GM18861 (cell line): ENCODE measurements around the gene ZNF766.
"Not testable (repeated sequence)": the region's sequence is repeated elsewhere in the genome, so short reads cannot be mapped to it uniquely, and the experiment has no call there.

ENCODE experiments used
- ATAC-seq: cut with Tn5 transposase; IDR thresholded peaks from one replicate; pipeline ENCODE4 v1.9.1; 2021; ENCODE audit not compliant: unreplicated experiment

The ZNF766 gene

GRCh38 chr19:52274191-52274590 is 4.8 kb downstream of the ZNF766 start:
- no peak for ATAC-seq

GRCh38 chr19:52275988-52276387 is 6.6 kb downstream of the ZNF766 start:
- no peak for ATAC-seq

- ATAC-seq = no peak
These were observed 8.1 kb downstream of the ZNF766 start for GRCh38 chr19:52277471-52277870.

GRCh38 chr19:52286256-52286655 is 16.9 kb downstream of the ZNF766 start:
- ATAC-seq = no peak

GRCh38 chr19:52291781-52292180 is 22.4 kb downstream of the ZNF766 start:
- ATAC-seq = no peak

GRCh38 chr19:52292946-52293345 is 23.6 kb downstream of the ZNF766 start:
- not testable (repeated sequence) for ATAC-seq

- ATAC-seq = no peak
These were observed 27.0 kb downstream of the ZNF766 start for GRCh38 chr19:52296400-52296772.

GRCh38 chr19:52296773-52297600 is 27.6 kb downstream of the ZNF766 start, which contains the start of gene ZNF480:
Gene ZNF480, plus strand, starts transcription at chr19:52297169. Its CDS starts 3,244 bp downstream, at chr19:52300413.
- ATAC-seq = no peak

- no peak for ATAC-seq
These were observed 28.4 kb downstream of the ZNF766 start for GRCh38 chr19:52297601-52298364.

GRCh38 chr19:52307275-52307674 is 37.9 kb downstream of the ZNF766 start:
- no peak for ATAC-seq

GRCh38 chr19:52322429-52322828 is 53.0 kb downstream of the ZNF766 start:
- ATAC-seq = no peak

- ATAC-seq = no peak
These were observed 62.4 kb downstream of the ZNF766 start for GRCh38 chr19:52331757-52332156.

- ATAC-seq = no peak
These were observed 66.4 kb downstream of the ZNF766 start for GRCh38 chr19:52335768-52336116.

- ATAC-seq = no peak
These were observed 66.9 kb downstream of the ZNF766 start, which contains the start of gene ZNF610 for GRCh38 chr19:52336117-52336790. Gene ZNF610, plus strand, starts transcription at chr19:52336243. Its CDS starts 12,930 bp downstream, at chr19:52349173.

GRCh38 chr19:52336791-52337381 is 67.5 kb downstream of the ZNF766 start:
- no peak for ATAC-seq

GRCh38 chr19:52339022-52339421 is 69.6 kb downstream of the ZNF766 start:
- ATAC-seq = not testable (repeated sequence)

- ATAC-seq = no peak
These were observed 74.2 kb downstream of the ZNF766 start for GRCh38 chr19:52343548-52343947.

- ATAC-seq = no peak
These were observed 75.8 kb downstream of the ZNF766 start for GRCh38 chr19:52345162-52345561.
